ENCODE results near the gene AQP12B.

AQP12B gene

GRCh38 chr2:240631548-240632305, 51.0 kb downstream of the AQP12B start:
- DNase-seq: no peak

- DNase-seq: no peak
Observed at GRCh38 chr2:240630771-240631547, 51.7 kb downstream of the AQP12B start.

DNA sequence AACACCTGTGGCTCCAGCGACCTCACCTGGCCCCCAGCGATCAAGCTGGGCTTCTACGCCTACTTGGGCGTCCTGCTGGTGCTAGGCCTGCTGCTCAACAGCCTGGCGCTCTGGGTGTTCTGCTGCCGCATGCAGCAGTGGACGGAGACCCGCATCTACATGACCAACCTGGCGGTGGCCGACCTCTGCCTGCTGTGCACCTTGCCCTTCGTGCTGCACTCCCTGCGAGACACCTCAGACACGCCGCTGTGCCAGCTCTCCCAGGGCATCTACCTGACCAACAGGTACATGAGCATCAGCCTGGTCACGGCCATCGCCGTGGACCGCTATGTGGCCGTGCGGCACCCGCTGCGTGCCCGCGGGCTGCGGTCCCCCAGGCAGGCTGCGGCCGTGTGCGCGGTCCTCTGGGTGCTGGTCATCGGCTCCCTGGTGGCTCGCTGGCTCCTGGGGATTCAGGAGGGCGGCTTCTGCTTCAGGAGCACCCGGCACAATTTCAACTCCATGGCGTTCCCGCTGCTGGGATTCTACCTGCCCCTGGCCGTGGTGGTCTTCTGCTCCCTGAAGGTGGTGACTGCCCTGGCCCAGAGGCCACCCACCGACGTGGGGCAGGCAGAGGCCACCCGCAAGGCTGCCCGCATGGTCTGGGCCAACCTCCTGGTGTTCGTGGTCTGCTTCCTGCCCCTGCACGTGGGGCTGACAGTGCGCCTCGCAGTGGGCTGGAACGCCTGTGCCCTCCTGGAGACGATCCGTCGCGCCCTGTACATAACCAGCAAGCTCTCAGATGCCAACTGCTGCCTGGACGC, 52.5 kb downstream of the AQP12B start:
- DNase-seq: no peak

- no peak for DNase-seq
Observed at GRCh38 chr2:240629619-240629967, 53.1 kb downstream of the AQP12B start.

DNA sequence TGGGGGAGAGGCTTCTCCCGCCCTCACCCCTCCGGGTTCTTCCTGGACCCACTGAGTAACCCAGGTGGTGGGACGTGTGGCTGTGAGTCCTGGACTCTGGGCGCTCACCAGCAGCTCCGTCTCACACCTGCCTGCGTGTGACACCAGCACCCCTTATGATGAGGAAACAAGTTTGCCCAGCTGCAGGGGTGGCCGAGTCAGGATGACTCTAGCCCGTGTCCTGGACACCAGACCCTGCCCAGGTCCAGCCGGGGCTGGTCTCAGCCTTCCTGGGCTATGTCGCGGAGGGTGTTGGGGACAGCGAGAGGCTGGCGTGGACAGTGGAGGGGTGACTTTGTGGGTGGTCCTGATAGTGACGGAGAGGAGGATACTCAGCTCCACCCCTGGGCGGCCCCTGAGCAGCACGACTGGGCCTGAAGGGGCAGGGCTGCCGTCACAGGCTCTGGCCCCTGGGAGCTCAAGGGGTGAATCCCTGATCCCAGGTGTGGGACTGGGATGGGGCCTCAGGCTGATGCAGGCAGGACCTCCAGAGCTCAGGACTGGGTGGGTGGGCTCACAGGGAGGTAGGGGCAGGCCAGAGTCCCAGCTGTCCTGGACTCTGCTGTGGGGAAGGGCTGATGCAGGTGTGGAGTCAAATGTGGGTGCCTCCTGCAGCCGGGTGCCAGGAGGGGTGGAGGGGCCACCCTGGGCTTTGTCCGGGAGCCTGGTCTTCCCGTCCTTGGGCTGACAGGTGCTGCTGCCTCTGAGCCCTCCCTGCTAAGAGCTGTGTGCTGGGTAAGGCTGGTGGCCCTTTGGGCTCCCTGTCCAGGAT, 53.7 kb downstream of the AQP12B start:
- no peak for DNase-seq

DNA sequence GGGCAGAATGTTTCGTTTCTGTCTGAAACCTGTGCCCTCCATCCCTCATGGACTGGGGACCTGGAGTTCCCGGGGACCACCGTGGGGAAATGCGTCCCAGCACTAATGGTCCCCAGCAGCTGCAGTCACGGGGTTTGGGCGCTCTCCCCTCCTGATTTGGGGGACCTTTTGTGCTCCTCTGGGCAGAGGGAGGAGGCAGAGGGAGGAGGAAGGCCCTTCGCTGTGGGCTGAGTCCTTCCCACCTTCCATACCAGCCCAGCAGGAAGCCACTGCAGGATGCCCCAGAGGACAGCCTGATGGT, 54.2 kb downstream of the AQP12B start:
- DNase-seq: no peak

DNA sequence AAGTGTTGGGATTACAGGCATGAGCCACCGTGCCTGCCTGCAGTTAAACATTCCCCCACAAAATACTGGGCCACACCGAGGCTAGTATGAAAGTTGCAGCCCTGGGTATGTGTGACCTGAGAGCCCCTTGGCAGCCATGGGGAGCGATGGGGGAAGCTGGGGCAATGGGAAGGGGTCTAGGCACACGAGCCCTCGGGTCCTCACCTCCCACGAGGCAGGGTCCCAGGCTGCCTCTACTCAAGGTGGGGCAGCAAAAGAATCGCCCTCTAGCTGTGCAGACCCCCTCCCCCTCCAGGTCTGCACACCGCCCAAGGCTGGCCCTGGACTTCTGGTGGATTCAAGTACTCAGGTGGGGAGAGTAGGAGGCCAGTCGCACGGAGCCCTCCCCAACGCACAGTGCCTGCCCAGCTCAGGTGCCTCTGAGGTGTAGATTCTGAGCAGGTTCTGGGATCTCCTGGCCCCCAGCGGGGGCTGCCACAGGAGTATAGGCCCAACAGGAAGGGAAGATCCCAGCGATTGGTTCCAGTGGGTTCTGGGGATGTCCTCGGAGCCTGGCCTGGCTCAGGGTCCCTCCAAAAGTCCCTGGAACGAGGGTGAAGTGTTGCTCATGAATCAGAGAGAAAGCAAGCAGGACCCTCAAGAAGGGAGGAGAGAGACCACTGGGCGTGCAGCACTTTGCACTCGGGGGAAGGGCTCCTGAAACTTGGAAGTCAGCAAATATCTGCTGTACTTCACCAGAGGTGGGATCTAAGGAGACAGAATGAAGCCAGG, 54.8 kb downstream of the AQP12B start:
- no peak for DNase-seq

DNA sequence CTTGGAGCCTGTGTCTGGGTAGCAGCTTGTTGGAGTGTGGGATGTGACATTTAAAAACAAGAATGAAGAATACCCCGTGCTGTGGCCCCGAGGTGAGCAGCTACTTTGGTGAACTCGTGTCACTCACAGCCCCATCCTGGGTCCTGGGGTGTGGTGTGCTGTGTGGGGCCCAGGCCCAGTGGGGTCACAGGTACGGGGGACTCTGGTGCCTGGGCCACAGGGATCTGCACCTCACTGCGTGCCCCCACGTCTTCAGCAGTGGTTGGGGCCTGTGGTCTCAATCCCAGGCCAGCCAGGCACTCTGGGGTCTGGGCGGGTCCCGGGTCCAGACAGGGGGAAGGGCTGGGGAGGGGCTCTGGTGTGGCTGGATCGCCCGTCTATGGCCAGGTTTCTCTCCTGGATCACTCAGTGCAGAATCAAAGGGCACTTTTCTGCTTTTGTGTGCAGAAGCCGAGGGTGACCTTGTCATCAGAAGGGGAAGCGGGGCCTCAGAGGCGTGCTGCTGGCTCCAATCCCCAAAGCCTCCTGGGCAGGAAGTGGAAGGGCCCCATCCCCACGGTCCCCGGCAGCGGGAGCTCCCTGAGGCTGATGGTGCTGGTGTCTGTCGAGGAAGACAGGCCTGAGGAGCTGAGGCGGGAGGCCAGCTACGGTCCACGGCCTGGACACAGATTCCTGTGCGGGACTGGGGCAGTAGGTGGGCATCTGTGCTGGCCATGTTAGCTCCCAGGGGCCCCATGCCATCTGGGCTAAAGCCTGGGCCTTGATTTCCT, 56.0 kb downstream of the AQP12B start:
- no peak for DNase-seq

Data from NCI-H510A treated with DMSO at 0.1 percent for 48 hours (cell line).